PC-3 (cell line): ENCODE results near the gene DNAH1. TPM values are rescaled to one million over a fixed set of nuclear protein-coding genes. Genes with fewer than 3 reads are reported as not detected.

Source experiments
- ATAC-seq: fragments of 200-7000 bp; cut with Tn5 transposase; 2 replicates; pipeline ENCODE4 v1.9.1; 2020; ENCODE audit warnings: mild to moderate bottlenecking, moderate library complexity
- BruUV-seq: library from RNA; stranded (reverse); fragments of 400-500 nt; replicated peaks from 2 replicates; lab custom pipeline; 2021; lab: Mats Ljungman, UMichigan
- CTCF ChIA-PET: fragments of 300-600 bp; sonication (Branson Sonifier 250); formaldehyde crosslinking; loops from one replicate; lab custom pipeline; 2022; ENCODE audit warnings: antibody characterized with exemption; lab: Charles Lee
- POLR2A ChIA-PET: fragments of 300-600 bp; sonication (Branson Sonifier 250); formaldehyde crosslinking; loops from one replicate; lab custom pipeline; 2022; ENCODE audit warnings: antibody characterized with exemption; ENCODE audit not compliant: unreplicated experiment; lab: Charles Lee
- DNase-seq: peaks from one replicate; pipeline ENCODE4 v3.0.0-alpha.2; 2015
- H2AFZ ChIP-seq: fragments of 300-600 bp; sonication (generic); 2 replicates; pipeline ENCODE4 v1.6.0; 2016; ENCODE audit warnings: antibody characterized with exemption, low read length
- H3F3A ChIP-seq: fragments of 300-600 bp; sonication (generic); one replicate; pipeline ENCODE4 v1.6.0; 2017; ENCODE audit warnings: antibody characterized with exemption, low read length, control low read depth, mild to moderate bottlenecking; ENCODE audit not compliant: unreplicated experiment
- H3K27ac ChIP-seq: fragments of 300-600 bp; sonication (generic); 2 replicates; pipeline ENCODE4 v1.5.1; 2016; ENCODE audit warnings: mild to moderate bottlenecking, low read length
- H3K27me3 ChIP-seq: fragments of 300-600 bp; sonication (generic); 2 replicates; pipeline ENCODE4 v1.6.1; 2016; ENCODE audit warnings: low read length, mixed read lengths
- H3K36me3 ChIP-seq: fragments of 300-600 bp; sonication (generic); 2 replicates; pipeline ENCODE4 v1.6.1; 2016; ENCODE audit warnings: low read depth, mixed run types, low read length, mixed read lengths
- H3K4me1 ChIP-seq: fragments of 300-600 bp; sonication (generic); 2 replicates; pipeline ENCODE4 v1.5.1; 2016; ENCODE audit warnings: low read length; ENCODE audit not compliant: insufficient read depth
- H3K4me2 ChIP-seq: fragments of 300-600 bp; sonication (generic); 2 replicates; pipeline ENCODE4 v1.6.0; 2016; ENCODE audit warnings: low read length
- H3K4me3 ChIP-seq: fragments of 300-600 bp; sonication (generic); 2 replicates; pipeline ENCODE4 v1.5.1; 2016; ENCODE audit warnings: mild to moderate bottlenecking, low read length, mixed read lengths
- H3K79me2 ChIP-seq: fragments of 300-600 bp; sonication (generic); 2 replicates; pipeline ENCODE4 v1.6.1; 2017; ENCODE audit warnings: low read length, mixed read lengths
- H3K9ac ChIP-seq: fragments of 300-600 bp; sonication (generic); 2 replicates; pipeline ENCODE4 v1.6.0; 2016; ENCODE audit warnings: mild to moderate bottlenecking, low read length
- H3K9me2 ChIP-seq: fragments of 300-600 bp; sonication (generic); replicated peaks from 2 replicates; pipeline ENCODE4 v1.6.1; 2016; ENCODE audit warnings: mixed run types, low read length, mixed read lengths
- H3K9me3 ChIP-seq: fragments of 300-600 bp; sonication (generic); 2 replicates; pipeline ENCODE4 v1.6.1; 2016; ENCODE audit warnings: low read length, mixed read lengths
- H4K20me1 ChIP-seq: fragments of 300-600 bp; sonication (generic); 2 replicates; pipeline ENCODE4 v1.6.1; 2016; ENCODE audit warnings: low read length, mixed read lengths
- EZH2 ChIP-seq: fragments of 300-600 bp; sonication (generic); IDR thresholded peaks from one replicate; pipeline ENCODE4 v1.6.1; 2017; ENCODE audit warnings: antibody characterized with exemption, mild to moderate bottlenecking, low read length; ENCODE audit not compliant: unreplicated experiment
- EZH2phosphoT487 ChIP-seq: fragments of 300-600 bp; sonication (generic); IDR thresholded peaks from 2 replicates; pipeline ENCODE4 v1.6.1; 2018; ENCODE audit warnings: mild to moderate bottlenecking, antibody characterized with exemption, low read length, borderline replicate concordance
- intact Hi-C: fragments of 100-400 bp; cut with micrococcal nuclease; formaldehyde crosslinking; loops from 2 replicates; pipeline ENCODE4 v1.9.0; 2023
- total RNA-seq: library from RNA; depleted of rRNA; stranded (reverse); fragments of >200 nt; gene quantifications from 2 replicates; pipeline ENCODE4 v1.2.3, GENCODE V29; 2014
- TF ChIP-seq, protein P1 (sequence below): fragments of 300-600 bp; sonication (generic); conservative IDR thresholded peaks from 2 replicates; pipeline ENCODE4 v1.5.1; 2017; ENCODE audit warnings: antibody characterized with exemption, low read depth, mild to moderate bottlenecking, low read length

The DNAH1 gene
- total RNA-seq, 1 experiment from 2014 or later = 2.2 TPM

DNA sequence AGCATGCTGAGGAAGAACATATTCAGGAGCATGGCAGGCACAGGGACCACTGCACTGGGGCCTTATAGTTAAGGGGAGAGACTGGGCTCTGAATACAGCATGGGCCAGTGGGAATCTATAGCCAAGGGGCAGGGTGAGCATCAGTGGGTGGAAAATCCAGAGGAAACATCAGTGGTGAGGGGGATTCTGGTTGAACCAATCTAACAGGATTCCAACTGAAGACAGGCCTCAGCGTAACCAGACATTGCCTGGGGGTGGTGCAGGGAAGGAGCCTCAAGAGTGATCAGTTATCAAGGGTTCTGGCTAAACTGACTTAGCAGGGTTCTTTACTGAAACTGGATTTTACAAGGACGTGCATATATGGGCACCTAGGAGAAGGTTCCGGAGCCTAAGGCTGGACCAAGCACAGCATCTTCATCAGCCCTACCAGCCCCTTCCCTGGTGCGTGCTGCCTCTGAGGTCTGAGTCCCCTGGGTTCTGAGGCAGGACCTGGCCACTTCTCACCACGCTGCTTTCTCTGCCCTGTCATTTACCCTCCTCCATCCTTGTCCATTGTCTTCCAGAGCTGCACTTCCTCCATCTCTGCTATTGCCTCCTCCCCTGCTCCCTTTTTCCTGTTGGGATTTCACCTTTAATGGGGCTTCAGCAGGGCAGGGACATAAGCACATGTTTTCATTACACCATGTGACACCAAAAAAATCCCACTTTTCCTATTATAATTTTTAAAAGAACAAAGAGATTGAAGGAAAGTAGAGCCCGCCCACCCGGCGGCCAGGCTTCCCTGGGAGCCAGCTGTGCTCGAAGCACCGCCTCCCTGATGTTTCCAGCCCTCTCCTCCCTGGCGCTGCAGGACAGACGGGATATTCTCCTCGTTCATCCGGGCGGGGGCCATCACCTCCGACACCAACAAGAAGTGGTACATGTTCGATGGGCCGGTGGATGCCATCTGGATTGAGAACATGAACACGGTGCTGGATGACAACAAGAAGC is 52.1 kb downstream of the DNAH1 start:
- no peaks in the 10 kb centered on the region for H3K79me2 ChIP-seq
- DNase-seq (no peak), ATAC-seq (no peak)
- H3K9me2 ChIP-seq = no peaks in the 10 kb centered on the region
- H4K20me1 ChIP-seq = no peaks in the 10 kb centered on the region
- ChIA-PET CTCF (no interaction called here), POLR2A (no interaction called here)
- no TSS peak for BruUV-seq
- no peak overlapping the region for H3K4me3 ChIP-seq
- H3K36me3 ChIP-seq = no peaks in the 10 kb centered on the region
- no peaks in the 10 kb centered on the region for H3K4me1 ChIP-seq
- intact Hi-C loops = no loop called here
- H3K4me2 ChIP-seq = no peak overlapping the region
- no peak for TF ChIP-seq EZH2phosphoT487
- no peak for TF ChIP-seq EZH2
- TF ChIP-seq, protein P1, sequence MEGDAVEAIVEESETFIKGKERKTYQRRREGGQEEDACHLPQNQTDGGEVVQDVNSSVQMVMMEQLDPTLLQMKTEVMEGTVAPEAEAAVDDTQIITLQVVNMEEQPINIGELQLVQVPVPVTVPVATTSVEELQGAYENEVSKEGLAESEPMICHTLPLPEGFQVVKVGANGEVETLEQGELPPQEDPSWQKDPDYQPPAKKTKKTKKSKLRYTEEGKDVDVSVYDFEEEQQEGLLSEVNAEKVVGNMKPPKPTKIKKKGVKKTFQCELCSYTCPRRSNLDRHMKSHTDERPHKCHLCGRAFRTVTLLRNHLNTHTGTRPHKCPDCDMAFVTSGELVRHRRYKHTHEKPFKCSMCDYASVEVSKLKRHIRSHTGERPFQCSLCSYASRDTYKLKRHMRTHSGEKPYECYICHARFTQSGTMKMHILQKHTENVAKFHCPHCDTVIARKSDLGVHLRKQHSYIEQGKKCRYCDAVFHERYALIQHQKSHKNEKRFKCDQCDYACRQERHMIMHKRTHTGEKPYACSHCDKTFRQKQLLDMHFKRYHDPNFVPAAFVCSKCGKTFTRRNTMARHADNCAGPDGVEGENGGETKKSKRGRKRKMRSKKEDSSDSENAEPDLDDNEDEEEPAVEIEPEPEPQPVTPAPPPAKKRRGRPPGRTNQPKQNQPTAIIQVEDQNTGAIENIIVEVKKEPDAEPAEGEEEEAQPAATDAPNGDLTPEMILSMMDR = no peak
- H3K27me3 ChIP-seq = no peaks in the 10 kb centered on the region
- no peaks in the 10 kb centered on the region for H3K9me3 ChIP-seq
- H3F3A ChIP-seq = no peaks in the 10 kb centered on the region
- H2AFZ ChIP-seq = no peak overlapping the region
- H3K27ac ChIP-seq = no peak overlapping the region
- no peak overlapping the region for H3K9ac ChIP-seq

DNA sequence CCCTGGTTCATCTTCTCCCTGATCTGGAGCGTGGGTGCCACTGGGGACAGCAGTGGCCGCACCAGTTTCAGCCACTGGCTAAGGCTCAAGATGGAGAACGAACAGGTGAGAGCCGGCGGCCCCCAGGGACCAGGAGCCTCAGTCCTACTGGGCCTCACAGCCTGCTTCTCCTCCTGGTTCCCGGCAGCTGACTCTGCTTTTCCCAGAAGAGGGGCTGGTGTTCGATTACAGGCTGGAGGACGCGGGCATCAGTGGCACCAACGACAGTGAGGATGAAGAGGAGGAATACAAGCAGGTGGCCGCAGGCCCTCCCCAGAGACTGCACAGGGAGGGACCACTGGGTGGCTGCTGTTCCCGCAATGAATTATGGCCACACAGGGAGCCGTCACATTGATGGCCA is 54.4 kb downstream of the DNAH1 start:
- Histone ChIP-seq H3K9me2 (no peaks in the 10 kb centered on the region), H3K9ac (no peak overlapping the region), H4K20me1 (no peaks in the 10 kb centered on the region), H3K79me2 (no peaks in the 10 kb centered on the region), H3K4me2 (no peak overlapping the region), H3K27ac (no peak overlapping the region), H3F3A (no peaks in the 10 kb centered on the region), H3K27me3 (no peaks in the 10 kb centered on the region), H3K4me3 (no peak overlapping the region), H3K9me3 (no peaks in the 10 kb centered on the region), H3K4me1 (no peaks in the 10 kb centered on the region), H3K36me3 (no peaks in the 10 kb centered on the region), H2AFZ (no peak overlapping the region)
- no peak for DNase-seq
- intact Hi-C loops = no loop called here
- no TSS peak for BruUV-seq
- TF ChIP-seq EZH2phosphoT487 = no peak
- no peak for TF ChIP-seq EZH2
- TF ChIP-seq, protein P1 = no peak
- no peak for ATAC-seq
- CTCF ChIA-PET = no interaction called here
- POLR2A ChIA-PET = no interaction called here

DNA sequence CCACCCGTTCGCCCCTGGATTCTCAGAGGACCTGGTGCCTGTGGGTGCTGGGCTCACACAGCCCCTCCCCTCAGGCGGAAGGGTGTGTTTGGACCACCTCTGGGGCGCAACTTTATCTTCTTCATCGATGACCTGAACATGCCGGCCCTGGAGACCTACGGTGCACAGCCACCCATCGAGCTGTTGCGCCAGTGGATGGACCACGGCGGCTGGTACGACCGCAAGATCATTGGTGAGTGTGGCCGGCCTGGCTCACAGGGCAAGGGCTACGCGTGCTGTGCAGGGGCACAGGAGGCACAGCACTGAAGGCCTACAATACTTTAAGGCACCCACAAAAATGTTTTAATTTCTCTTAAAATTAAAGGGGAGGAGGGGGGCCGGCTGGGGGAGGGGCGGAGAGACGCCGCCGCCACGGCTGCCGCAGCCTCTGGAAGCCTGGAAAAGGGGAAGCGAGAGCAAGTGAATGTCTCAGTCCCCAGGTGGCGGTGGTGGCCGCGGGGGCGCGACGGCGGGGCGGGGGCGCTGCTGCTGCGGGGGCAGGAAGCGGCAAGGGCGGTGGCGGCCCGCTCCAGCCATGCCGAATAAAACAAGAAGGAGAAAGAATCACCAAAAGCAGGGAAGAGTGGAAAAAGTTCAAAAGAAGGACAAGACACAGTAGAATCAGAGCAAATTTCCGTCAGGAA is 56.8 kb downstream of the DNAH1 start:
- Histone ChIP-seq H3K9ac (no peak overlapping the region), H3K4me2 (no peak overlapping the region), H4K20me1 (no peaks in the 10 kb centered on the region), H3K9me2 (no peaks in the 10 kb centered on the region), H3K9me3 (no peaks in the 10 kb centered on the region), H3K4me3 (no peak overlapping the region), H3K27me3 (no peaks in the 10 kb centered on the region), H3K4me1 (no peaks in the 10 kb centered on the region), H2AFZ (no peak overlapping the region), H3F3A (no peaks in the 10 kb centered on the region), H3K36me3 (no peaks in the 10 kb centered on the region), H3K27ac (no peak overlapping the region), H3K79me2 (no peaks in the 10 kb centered on the region)
- no TSS peak for BruUV-seq
- TF ChIP-seq EZH2 = no peak
- TF ChIP-seq, protein P1 = no peak
- ATAC-seq (no peak), DNase-seq (no peak)
- intact Hi-C loops = no loop called here
- CTCF ChIA-PET = no interaction called here
- POLR2A ChIA-PET = no interaction called here
